Stimulated activated CD8-positive, alpha-beta memory T cell treated with anti-CD3 and anti-CD28 coated beads, Interleukin-4, amount 100 ng/mL, for 48 hours (primary cell): Measurements from ENCODE around the gene CD52.

ENCODE experiments used
- DNase-seq: peaks from one replicate; pipeline ENCODE4 v3.0.0-alpha.2; 2020

CD52 gene

GRCh38 chr1:26335774-26336476 lies 18.2 kb downstream of the CD52 start:
- no peak for DNase-seq

- peak; percentile 90 for DNase-seq
These were observed 18.9 kb downstream of the CD52 start for GRCh38 chr1:26336477-26337205.

- DNase-seq: no peak
These were observed 19.4 kb downstream of the CD52 start for GRCh38 chr1:26337206-26337535.

- no peak for DNase-seq
These were observed 19.9 kb downstream of the CD52 start for GRCh38 chr1:26337625-26338024.

- DNase-seq: no peak
These were observed 20.9 kb downstream of the CD52 start for GRCh38 chr1:26338670-26339069.

GRCh38 chr1:26340047-26340481 lies 22.3 kb downstream of the CD52 start:
- DNase-seq: no peak

GRCh38 chr1:26344147-26344920 lies 26.6 kb downstream of the CD52 start:
- no peak for DNase-seq

- DNase-seq: no peak
These were observed 28.0 kb downstream of the CD52 start for GRCh38 chr1:26345718-26346117.

GRCh38 chr1:26346274-26347033 lies 28.7 kb downstream of the CD52 start:
- no peak for DNase-seq

GRCh38 chr1:26349188-26349876 lies 31.6 kb downstream of the CD52 start:
- DNase-seq: no peak

GRCh38 chr1:26349877-26350244 lies 32.1 kb downstream of the CD52 start:
- DNase-seq: no peak

- DNase-seq: no peak
These were observed 32.6 kb downstream of the CD52 start for GRCh38 chr1:26350343-26350700.

- no peak for DNase-seq
These were observed 33.2 kb downstream of the CD52 start for GRCh38 chr1:26350701-26351589.

- DNase-seq: no peak
These were observed 34.0 kb downstream of the CD52 start for GRCh38 chr1:26351590-26352337.

GRCh38 chr1:26352338-26352679 lies 34.6 kb downstream of the CD52 start:
- DNase-seq: no peak

- DNase-seq: no peak
These were observed 35.6 kb downstream of the CD52 start for GRCh38 chr1:26353210-26353859.

GRCh38 chr1:26353976-26354820 lies 36.4 kb downstream of the CD52 start, which contains the start of gene CRYBG2:
Gene CRYBG2, minus strand, starts transcription at chr1:26354130. Its CDS starts 7,473 bp downstream, at chr1:26346657.
- DNase-seq: no peak

GRCh38 chr1:26354972-26355371 lies 37.2 kb downstream of the CD52 start:
- DNase-seq: no peak

- DNase-seq: no peak
These were observed 38.3 kb downstream of the CD52 start for GRCh38 chr1:26356106-26356505.
